Measurements from ENCODE around the gene LCE2C.
"Not testable (repeated sequence)": the region's sequence is repeated elsewhere in the genome, so short reads cannot be mapped to it uniquely, and the experiment has no call there.

The LCE2C gene

GRCh38 chr1:152658649-152659048 is 16.4 kb upstream of the LCE2C start:
- no peak overlapping the region for H3K27ac ChIP-seq (ENCODE audit: poor library complexity, severe bottlenecking)
- no peaks in the 10 kb centered on the region for H3K4me1 ChIP-seq (ENCODE audit: insufficient read depth, poor library complexity, severe bottlenecking)
- no peaks in the 10 kb centered on the region for H3K9me3 ChIP-seq (ENCODE audit: severe bottlenecking)
- DNase-seq (ENCODE audit: low spot score) (no peak), ATAC-seq (ENCODE audit: low read depth) (no peak)
- H3K27me3 ChIP-seq (ENCODE audit: insufficient read depth, poor library complexity, severe bottlenecking) = no peaks in the 10 kb centered on the region
- H3K4me3 ChIP-seq (ENCODE audit: severe bottlenecking) = no peak overlapping the region
- H3K36me3 ChIP-seq (ENCODE audit: low read depth) = no peaks in the 10 kb centered on the region
- TF ChIP-seq CTCF (IDR thresholded peaks at IDR 0.05; ENCODE audit: poor library complexity, severe bottlenecking) = no peak

- Histone ChIP-seq H3K36me3 (ENCODE audit: low read depth) (no peaks in the 10 kb centered on the region), H3K4me3 (ENCODE audit: severe bottlenecking) (no peak within 1 kb of the TSS), H3K27me3 (ENCODE audit: insufficient read depth, poor library complexity, severe bottlenecking) (no peaks in the 10 kb centered on the region), H3K27ac (ENCODE audit: poor library complexity, severe bottlenecking) (no peak within 1 kb of the TSS), H3K4me1 (ENCODE audit: insufficient read depth, poor library complexity, severe bottlenecking) (no peaks in the 10 kb centered on the region), H3K9me3 (ENCODE audit: severe bottlenecking) (no peaks in the 10 kb centered on the region)
- no peak for ATAC-seq (ENCODE audit: low read depth)
- DNase-seq (ENCODE audit: low spot score) = no peak
- TF ChIP-seq CTCF (IDR thresholded peaks at IDR 0.05; ENCODE audit: poor library complexity, severe bottlenecking) = no peak
Observed at GRCh38 chr1:152663098-152663497, 12.0 kb upstream of the LCE2C start, which contains the start of gene LCE2D. LCE2D (plus strand) TSS chr1:152663380; CDS start chr1:152664106, 726 bp downstream.

GRCh38 chr1:152666171-152666570 is 8.9 kb upstream of the LCE2C start:
- not testable (repeated sequence) for H3K4me3 ChIP-seq (ENCODE audit: severe bottlenecking); ATAC-seq (ENCODE audit: low read depth); H3K9me3 ChIP-seq (ENCODE audit: severe bottlenecking); H3K27me3 ChIP-seq (ENCODE audit: insufficient read depth, poor library complexity, severe bottlenecking); DNase-seq (ENCODE audit: low spot score); H3K4me1 ChIP-seq (ENCODE audit: insufficient read depth, poor library complexity, severe bottlenecking); H3K27ac ChIP-seq (ENCODE audit: poor library complexity, severe bottlenecking); H3K36me3 ChIP-seq (ENCODE audit: low read depth)

- no peaks in the 10 kb centered on the region for H3K36me3 ChIP-seq (ENCODE audit: low read depth)
- H3K4me1 ChIP-seq (ENCODE audit: insufficient read depth, poor library complexity, severe bottlenecking) = no peaks in the 10 kb centered on the region
- no peaks in the 10 kb centered on the region for H3K27me3 ChIP-seq (ENCODE audit: insufficient read depth, poor library complexity, severe bottlenecking)
- H3K9me3 ChIP-seq (ENCODE audit: severe bottlenecking) = no peaks in the 10 kb centered on the region
- H3K4me3 ChIP-seq (ENCODE audit: severe bottlenecking) = no peak overlapping the region
- TF ChIP-seq CTCF (IDR thresholded peaks at IDR 0.05; ENCODE audit: poor library complexity, severe bottlenecking) = no peak
- ATAC-seq (ENCODE audit: low read depth) (no peak), DNase-seq (ENCODE audit: low spot score) (no peak)
- H3K27ac ChIP-seq (ENCODE audit: poor library complexity, severe bottlenecking) = no peak overlapping the region
Observed at GRCh38 chr1:152667648-152668047, 7.4 kb upstream of the LCE2C start.

GRCh38 chr1:152673016-152673415 is 2.1 kb upstream of the LCE2C start:
- no peaks in the 10 kb centered on the region for H3K36me3 ChIP-seq (ENCODE audit: low read depth)
- H3K4me1 ChIP-seq (ENCODE audit: insufficient read depth, poor library complexity, severe bottlenecking) = no peaks in the 10 kb centered on the region
- no peak for DNase-seq (ENCODE audit: low spot score)
- H3K4me3 ChIP-seq (ENCODE audit: severe bottlenecking) = no peak overlapping the region
- TF ChIP-seq CTCF (IDR thresholded peaks at IDR 0.05; ENCODE audit: poor library complexity, severe bottlenecking) = no peak
- no peak overlapping the region for H3K27ac ChIP-seq (ENCODE audit: poor library complexity, severe bottlenecking)
- no peak; the same call in 2 of the 3 replicates for ATAC-seq (ENCODE audit: low read depth)
- H3K9me3 ChIP-seq (ENCODE audit: severe bottlenecking) = no peaks in the 10 kb centered on the region
- H3K27me3 ChIP-seq (ENCODE audit: insufficient read depth, poor library complexity, severe bottlenecking) = no peaks in the 10 kb centered on the region

Measured in RWPE2 (cell line).